DND-41 (cell line): ENCODE measurements around the gene COG7.

ENCODE experiments used
- ATAC-seq: fragments of 200-7000 bp; cut with Tn5 transposase; 3 replicates; pipeline ENCODE4 v1.9.1; 2021; ENCODE audit warnings: low read depth; ENCODE audit not compliant: insufficient read depth
- DNase-seq: peaks from one replicate; pipeline ENCODE4 v3.0.0-alpha.2; 2020
- H2AFZ ChIP-seq: 2 replicates; pipeline ENCODE4 v1.6.0; 2012; ENCODE audit warnings: low read depth, low read length
- H3K27ac ChIP-seq: 2 replicates; pipeline ENCODE4 v1.5.1; 2012; ENCODE audit warnings: low read length, inconsistent platforms
- H3K27me3 ChIP-seq: fragments of 200-600 bp; sonication (generic); 2 replicates; pipeline ENCODE4 v1.6.0; 2012; ENCODE audit warnings: low read length, mild to moderate bottlenecking, inconsistent platforms; ENCODE audit not compliant: insufficient read depth, poor library complexity
- H3K36me3 ChIP-seq: 2 replicates; pipeline ENCODE4 v1.5.1; 2012; ENCODE audit warnings: low read length, inconsistent platforms; ENCODE audit not compliant: insufficient read depth
- H3K4me1 ChIP-seq: 2 replicates; pipeline ENCODE4 v1.5.1; 2012; ENCODE audit warnings: mild to moderate bottlenecking, low read length; ENCODE audit not compliant: insufficient read depth
- H3K4me2 ChIP-seq: 2 replicates; pipeline ENCODE4 v1.6.0; 2012; ENCODE audit warnings: mild to moderate bottlenecking, moderate library complexity, low read length, inconsistent platforms; ENCODE audit not compliant: insufficient read depth
- H3K4me3 ChIP-seq, 2 experiments: fragments of 200-600 bp in 1 of 2; shearing (Covaris generic) in 1 of 2; 2 replicates each; pipeline ENCODE4 v1.5.1; 2012 to 2016; ENCODE audit warnings: inconsistent platforms in 2 of 2, low read length in 2 of 2, mild to moderate bottlenecking in 2 of 2, low read depth in 1 of 2, moderate library complexity in 1 of 2
- H3K79me2 ChIP-seq: 2 replicates; pipeline ENCODE4 v1.6.0; 2012; ENCODE audit warnings: low read length, inconsistent platforms; ENCODE audit not compliant: insufficient read depth
- H3K9ac ChIP-seq: 2 replicates; pipeline ENCODE4 v1.6.0; 2012; ENCODE audit warnings: low read depth, mild to moderate bottlenecking, inconsistent platforms, low read length, moderate library complexity
- H3K9me3 ChIP-seq: 2 replicates; pipeline ENCODE4 v1.5.1; 2012; ENCODE audit warnings: low read length, moderate library complexity, mild to moderate bottlenecking, inconsistent platforms; ENCODE audit not compliant: insufficient read depth, severe bottlenecking
- H4K20me1 ChIP-seq: 2 replicates; pipeline ENCODE4 v1.6.0; 2012; ENCODE audit warnings: low read length; ENCODE audit not compliant: insufficient read depth
- EZH2 ChIP-seq: IDR thresholded peaks from 3 replicates; pipeline ENCODE4 v1.6.1; 2012; ENCODE audit warnings: borderline replicate concordance, low read depth, mild to moderate bottlenecking, moderate library complexity, low read length, inconsistent platforms; ENCODE audit not compliant: severe bottlenecking
- TF ChIP-seq, protein P1 (sequence below): IDR thresholded peaks from 2 replicates; pipeline ENCODE4 v1.5.1; 2012; ENCODE audit warnings: borderline replicate concordance, low read length, moderate library complexity, mild to moderate bottlenecking; ENCODE audit not compliant: poor library complexity, severe bottlenecking; ENCODE audit errors: extremely low read depth

Gene COG7

GRCh38 chr16:23409522-23409921, 43.5 kb downstream of the COG7 start:
- Histone ChIP-seq H3K4me3 (no peak overlapping the region), H3K4me1 (no peaks in the 10 kb centered on the region), H4K20me1 (no peaks in the 10 kb centered on the region), H3K9ac (no peak overlapping the region), H3K36me3 (peaks cover 63% of the 10 kb centered on the region), H3K79me2 (no peaks in the 10 kb centered on the region), H2AFZ (no peak overlapping the region), H3K9me3 (no peaks in the 10 kb centered on the region), H3K27ac (no peak overlapping the region), H3K4me2 (no peak overlapping the region), H3K27me3 (no peaks in the 10 kb centered on the region)
- ATAC-seq (no peak), DNase-seq (no peak)
- TF ChIP-seq, protein P1, sequence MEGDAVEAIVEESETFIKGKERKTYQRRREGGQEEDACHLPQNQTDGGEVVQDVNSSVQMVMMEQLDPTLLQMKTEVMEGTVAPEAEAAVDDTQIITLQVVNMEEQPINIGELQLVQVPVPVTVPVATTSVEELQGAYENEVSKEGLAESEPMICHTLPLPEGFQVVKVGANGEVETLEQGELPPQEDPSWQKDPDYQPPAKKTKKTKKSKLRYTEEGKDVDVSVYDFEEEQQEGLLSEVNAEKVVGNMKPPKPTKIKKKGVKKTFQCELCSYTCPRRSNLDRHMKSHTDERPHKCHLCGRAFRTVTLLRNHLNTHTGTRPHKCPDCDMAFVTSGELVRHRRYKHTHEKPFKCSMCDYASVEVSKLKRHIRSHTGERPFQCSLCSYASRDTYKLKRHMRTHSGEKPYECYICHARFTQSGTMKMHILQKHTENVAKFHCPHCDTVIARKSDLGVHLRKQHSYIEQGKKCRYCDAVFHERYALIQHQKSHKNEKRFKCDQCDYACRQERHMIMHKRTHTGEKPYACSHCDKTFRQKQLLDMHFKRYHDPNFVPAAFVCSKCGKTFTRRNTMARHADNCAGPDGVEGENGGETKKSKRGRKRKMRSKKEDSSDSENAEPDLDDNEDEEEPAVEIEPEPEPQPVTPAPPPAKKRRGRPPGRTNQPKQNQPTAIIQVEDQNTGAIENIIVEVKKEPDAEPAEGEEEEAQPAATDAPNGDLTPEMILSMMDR = no peak
- no peak for TF ChIP-seq EZH2

DNA sequence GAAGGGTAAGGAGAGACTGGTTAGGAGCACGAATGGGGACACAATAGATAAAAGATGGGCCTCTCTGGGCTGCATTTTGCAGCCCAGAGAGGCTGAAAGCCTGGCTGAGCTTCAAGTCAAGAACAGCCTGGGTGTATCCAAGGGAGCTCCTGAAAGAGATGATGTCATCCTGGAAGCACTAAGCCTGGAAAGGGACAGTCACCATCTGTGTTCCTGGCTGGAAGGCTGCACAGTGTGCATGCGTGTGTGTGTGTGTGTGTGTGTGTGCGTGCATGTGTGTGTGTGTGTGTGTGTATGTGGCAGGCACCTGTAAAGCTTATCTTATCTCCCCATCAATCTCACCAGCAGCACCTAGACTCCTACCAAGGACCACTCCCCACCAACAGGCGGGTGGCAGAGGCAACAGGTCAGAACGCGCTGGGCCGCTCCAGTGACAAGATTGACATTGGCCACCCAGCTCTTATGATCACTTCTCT, 44.1 kb downstream of the COG7 start:
- no peaks in the 10 kb centered on the region for H3K79me2 ChIP-seq
- no peak overlapping the region for H3K4me2 ChIP-seq
- no peaks in the 10 kb centered on the region for H3K9me3 ChIP-seq
- no peak for ATAC-seq
- H3K4me1 ChIP-seq = no peaks in the 10 kb centered on the region
- no peak overlapping the region for H2AFZ ChIP-seq
- no peaks in the 10 kb centered on the region for H3K27me3 ChIP-seq
- H4K20me1 ChIP-seq = no peaks in the 10 kb centered on the region
- H3K4me3 ChIP-seq = no peak overlapping the region
- no peak for DNase-seq
- no peak overlapping the region for H3K9ac ChIP-seq
- TF ChIP-seq EZH2 = no peak
- TF ChIP-seq, protein P1 = no peak
- peaks cover 70% of the 10 kb centered on the region for H3K36me3 ChIP-seq
- H3K27ac ChIP-seq = no peak overlapping the region

DNA sequence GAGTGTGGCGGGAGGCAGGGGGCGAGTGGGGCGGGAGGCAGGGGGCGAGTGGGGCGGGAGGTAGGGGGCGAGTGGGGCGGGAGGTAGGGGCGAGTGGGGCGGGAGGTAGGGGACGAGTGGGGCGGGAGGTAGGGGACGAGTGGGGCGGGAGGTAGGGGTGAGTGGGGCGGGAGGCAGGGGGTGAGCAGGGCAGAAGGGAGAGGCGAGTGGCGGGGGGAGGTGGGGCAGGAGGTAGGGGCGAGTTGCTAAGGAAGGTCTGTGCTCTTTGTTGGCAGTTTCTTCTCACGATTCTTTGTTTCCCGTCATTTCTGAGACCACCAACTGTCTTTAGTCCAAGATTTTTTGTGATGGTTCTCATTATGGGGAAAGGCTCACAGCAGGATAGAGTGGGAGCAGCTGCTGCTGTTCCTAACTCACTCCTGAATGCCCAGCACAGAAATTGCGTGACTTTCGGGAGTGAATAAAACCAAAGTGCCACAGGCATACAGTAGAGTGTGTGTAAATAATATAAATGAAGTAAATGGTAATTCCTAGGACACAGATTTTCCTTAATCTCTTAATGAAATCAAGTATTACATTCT, 44.7 kb downstream of the COG7 start:
- Histone ChIP-seq H3K79me2 (no peaks in the 10 kb centered on the region), H3K4me2 (no peak overlapping the region), H3K27me3 (no peaks in the 10 kb centered on the region), H3K27ac (no peak overlapping the region), H3K9me3 (no peaks in the 10 kb centered on the region), H4K20me1 (no peaks in the 10 kb centered on the region), H3K36me3 (peaks cover 75% of the 10 kb centered on the region), H3K9ac (no peak overlapping the region), H3K4me3 (no peak overlapping the region), H2AFZ (no peak overlapping the region), H3K4me1 (no peaks in the 10 kb centered on the region)
- ATAC-seq = no peak
- DNase-seq = no peak
- TF ChIP-seq, protein P1 = no peak
- no peak for TF ChIP-seq EZH2
